Neuron (in vitro differentiated cells): Measurements from ENCODE around the gene MX2.
"Not testable (repeated sequence)": the region's sequence is repeated elsewhere in the genome, so short reads cannot be mapped to it uniquely, and the experiment has no call there.

Experiments used
- H2AFZ ChIP-seq: one replicate; pipeline ENCODE4 v1.6.1; 2013; ENCODE audit warnings: low read depth, mild to moderate bottlenecking, inconsistent platforms, low read length, moderate library complexity
- H3K27me3 ChIP-seq: one replicate; pipeline ENCODE4 v1.6.1; 2013; ENCODE audit warnings: low read length; ENCODE audit not compliant: insufficient read depth
- H3K36me3 ChIP-seq: one replicate; pipeline ENCODE4 v1.6.1; 2013; ENCODE audit warnings: low read length; ENCODE audit not compliant: insufficient read depth
- H3K4me1 ChIP-seq: one replicate; pipeline ENCODE4 v1.6.1; 2013; ENCODE audit warnings: low read length; ENCODE audit not compliant: insufficient read depth
- H3K4me3 ChIP-seq: 2 replicates; pipeline ENCODE4 v1.5.1; 2013; ENCODE audit warnings: mild to moderate bottlenecking, low read length, moderate library complexity
- H3K9me3 ChIP-seq: one replicate; pipeline ENCODE4 v1.6.1; 2013; ENCODE audit warnings: low read length

The MX2 gene

DNA sequence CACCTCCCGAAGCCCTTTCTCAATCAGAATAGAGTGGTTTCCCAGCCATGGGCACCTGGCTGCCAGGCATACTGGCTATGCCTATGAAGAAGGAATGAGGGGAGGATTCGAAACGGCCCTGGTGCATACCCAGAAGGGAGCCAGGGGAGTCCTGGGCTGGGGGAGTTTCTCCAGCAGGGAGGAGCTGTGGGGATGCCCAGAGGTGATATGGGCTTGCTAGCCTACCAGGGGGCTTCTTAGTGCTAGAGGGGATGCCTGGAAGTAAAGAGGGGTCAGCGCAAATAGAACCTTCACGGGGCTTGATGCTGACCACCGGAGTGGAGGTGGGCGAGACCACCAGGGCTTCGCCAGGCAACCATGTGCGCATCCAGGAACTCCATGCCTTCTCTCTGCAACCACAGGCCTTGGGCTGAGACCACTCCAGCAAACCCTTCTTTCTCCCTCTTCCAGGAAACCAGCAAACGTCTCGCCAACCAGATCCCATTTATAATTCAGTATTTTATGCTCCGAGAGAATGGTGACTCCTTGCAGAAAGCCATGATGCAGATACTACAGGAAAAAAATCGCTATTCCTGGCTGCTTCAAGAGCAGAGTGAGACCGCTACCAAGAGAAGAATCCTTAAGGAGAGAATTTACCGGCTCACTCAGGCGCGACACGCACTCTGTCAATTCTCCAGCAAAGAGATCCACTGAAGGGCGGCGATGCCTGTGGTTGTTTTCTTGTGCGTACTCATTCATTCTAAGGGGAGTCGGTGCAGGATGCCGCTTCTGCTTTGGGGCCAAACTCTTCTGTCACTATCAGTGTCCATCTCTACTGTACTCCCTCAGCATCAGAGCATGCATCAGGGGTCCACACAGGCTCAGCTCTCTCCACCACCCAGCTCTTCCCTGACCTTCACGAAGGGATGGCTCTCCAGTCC, 46.0 kb downstream of the MX2 start:
- H2AFZ ChIP-seq = no peak overlapping the region
- H3K9me3 ChIP-seq = no peaks in the 10 kb centered on the region
- H3K4me3 ChIP-seq = no peak overlapping the region
- no peaks in the 10 kb centered on the region for H3K27me3 ChIP-seq
- H3K36me3 ChIP-seq = no peaks in the 10 kb centered on the region
- H3K4me1 ChIP-seq = no peaks in the 10 kb centered on the region

- H3K9me3 ChIP-seq = no peaks in the 10 kb centered on the region
- no peak overlapping the region for H2AFZ ChIP-seq
- no peaks in the 10 kb centered on the region for H3K4me1 ChIP-seq
- H3K4me3 ChIP-seq = no peak overlapping the region
- no peaks in the 10 kb centered on the region for H3K27me3 ChIP-seq
- H3K36me3 ChIP-seq = no peaks in the 10 kb centered on the region
Measured at GRCh38 chr21:41410361-41410760, 48.5 kb downstream of the MX2 start.

DNA sequence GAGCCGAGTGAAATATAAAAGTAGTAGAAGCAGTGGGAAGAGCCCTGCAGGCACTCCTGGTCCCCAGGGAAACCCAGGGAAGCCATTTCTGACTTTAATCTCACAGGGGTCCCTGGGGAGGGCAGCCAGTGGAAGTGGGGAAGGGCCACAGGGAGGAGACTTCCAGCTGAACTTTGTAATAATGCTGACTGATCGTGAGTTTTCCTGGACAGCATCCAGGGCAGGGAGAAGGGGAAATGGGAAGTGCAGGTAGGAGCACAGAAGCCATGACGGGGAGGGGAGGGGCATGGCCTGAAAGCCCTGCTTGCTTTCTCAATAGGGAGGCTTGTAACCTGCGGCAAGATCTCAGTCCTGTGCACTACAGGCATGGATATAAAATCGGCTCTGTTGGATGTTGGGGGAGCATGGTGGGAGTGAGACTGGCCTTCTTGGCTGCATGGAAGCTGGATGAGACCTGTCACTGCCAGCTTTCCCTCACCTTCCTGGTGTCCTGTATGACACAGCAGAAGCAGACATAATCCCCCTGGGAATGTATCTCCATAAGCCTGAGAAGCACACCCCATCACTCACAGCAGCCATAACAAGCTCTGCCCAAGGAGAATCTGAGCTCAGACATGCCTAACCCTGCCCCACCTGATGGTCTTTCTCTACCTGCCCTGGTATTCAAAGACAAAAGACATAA, 49.1 kb downstream of the MX2 start:
- Histone ChIP-seq H3K36me3 (no peaks in the 10 kb centered on the region), H3K9me3 (no peaks in the 10 kb centered on the region), H3K4me3 (no peak overlapping the region), H3K4me1 (no peaks in the 10 kb centered on the region), H3K27me3 (no peaks in the 10 kb centered on the region), H2AFZ (no peak overlapping the region)

DNA sequence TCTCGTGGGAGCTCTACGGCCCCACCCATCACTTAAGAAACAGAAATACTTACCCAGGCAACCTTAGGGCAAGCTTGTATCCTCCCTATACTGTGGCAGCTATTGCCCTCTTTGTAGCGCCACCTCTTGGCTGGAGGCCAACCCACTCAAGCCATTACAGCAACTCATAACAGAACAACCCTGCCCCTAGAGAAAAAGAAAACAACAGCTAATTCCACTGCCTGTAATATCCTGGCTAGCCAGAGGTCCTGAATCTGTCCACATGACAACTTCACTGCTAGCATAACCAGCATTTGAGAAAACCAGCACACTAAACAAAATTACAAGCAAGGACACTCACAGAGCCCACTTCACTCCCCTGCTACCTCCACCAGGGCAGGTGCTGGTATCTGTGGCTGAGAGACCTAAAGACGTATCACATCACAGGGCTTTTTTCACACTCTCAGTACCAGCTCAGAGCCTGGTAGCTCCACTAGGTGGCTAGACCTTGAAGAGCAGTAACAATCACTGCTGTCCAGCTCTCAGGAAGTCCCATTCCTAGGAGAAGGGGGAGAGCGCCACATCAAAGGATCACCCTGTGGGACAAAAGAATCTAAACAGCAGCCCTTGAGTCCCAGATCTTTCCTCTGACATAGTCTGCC, 49.7 kb downstream of the MX2 start:
- H2AFZ ChIP-seq = no peak overlapping the region
- no peaks in the 10 kb centered on the region for H3K4me1 ChIP-seq
- H3K36me3 ChIP-seq = no peaks in the 10 kb centered on the region
- H3K4me3 ChIP-seq = no peak overlapping the region
- H3K9me3 ChIP-seq = no peaks in the 10 kb centered on the region
- H3K27me3 ChIP-seq = no peaks in the 10 kb centered on the region

DNA sequence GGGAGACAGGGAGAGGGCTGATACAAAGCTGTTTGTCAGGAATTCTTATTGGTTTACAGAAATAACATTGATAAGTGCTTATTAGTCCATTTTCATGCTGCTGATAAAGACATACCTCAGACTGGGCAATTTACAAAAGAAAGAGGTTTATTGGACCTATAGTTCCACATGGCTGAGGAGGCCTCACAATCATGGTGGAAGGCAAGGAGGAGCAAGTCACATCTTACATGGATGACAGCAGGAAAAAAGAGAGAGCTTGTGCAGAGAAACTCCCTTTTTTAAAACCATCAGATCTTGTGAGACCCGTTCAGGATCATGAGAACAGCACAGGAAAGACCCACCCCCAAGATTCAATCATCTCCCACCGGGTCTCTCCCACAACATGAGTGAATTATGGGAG, 55.7 kb downstream of the MX2 start:
- H3K9me3 ChIP-seq, H3K4me1 ChIP-seq, H3K36me3 ChIP-seq, H2AFZ ChIP-seq, H3K27me3 ChIP-seq, H3K4me3 ChIP-seq: not testable (repeated sequence)

DNA sequence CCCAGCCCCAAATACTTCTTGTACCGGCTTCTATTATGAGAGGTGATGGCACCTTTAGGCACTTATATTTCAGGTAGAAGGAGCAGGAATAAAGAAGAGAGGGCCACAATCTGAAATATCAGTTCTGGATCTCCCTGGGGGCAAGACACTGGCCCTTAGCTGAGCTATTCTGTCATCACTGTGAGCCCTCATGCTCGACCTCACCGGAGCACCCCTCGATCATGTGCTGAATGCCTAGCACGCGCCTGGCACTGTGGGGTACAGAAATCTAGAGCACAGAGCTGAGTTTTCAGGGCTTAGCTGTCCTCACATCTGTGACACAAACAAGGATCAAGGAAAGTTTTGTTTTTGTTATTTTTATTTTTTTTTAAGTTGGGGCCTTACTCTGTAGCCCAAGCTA, 56.6 kb downstream of the MX2 start:
- Histone ChIP-seq H2AFZ (no peak overlapping the region), H3K27me3 (no peaks in the 10 kb centered on the region), H3K4me1 (no peaks in the 10 kb centered on the region), H3K9me3 (no peaks in the 10 kb centered on the region), H3K4me3 (no peak overlapping the region), H3K36me3 (no peaks in the 10 kb centered on the region)

DNA sequence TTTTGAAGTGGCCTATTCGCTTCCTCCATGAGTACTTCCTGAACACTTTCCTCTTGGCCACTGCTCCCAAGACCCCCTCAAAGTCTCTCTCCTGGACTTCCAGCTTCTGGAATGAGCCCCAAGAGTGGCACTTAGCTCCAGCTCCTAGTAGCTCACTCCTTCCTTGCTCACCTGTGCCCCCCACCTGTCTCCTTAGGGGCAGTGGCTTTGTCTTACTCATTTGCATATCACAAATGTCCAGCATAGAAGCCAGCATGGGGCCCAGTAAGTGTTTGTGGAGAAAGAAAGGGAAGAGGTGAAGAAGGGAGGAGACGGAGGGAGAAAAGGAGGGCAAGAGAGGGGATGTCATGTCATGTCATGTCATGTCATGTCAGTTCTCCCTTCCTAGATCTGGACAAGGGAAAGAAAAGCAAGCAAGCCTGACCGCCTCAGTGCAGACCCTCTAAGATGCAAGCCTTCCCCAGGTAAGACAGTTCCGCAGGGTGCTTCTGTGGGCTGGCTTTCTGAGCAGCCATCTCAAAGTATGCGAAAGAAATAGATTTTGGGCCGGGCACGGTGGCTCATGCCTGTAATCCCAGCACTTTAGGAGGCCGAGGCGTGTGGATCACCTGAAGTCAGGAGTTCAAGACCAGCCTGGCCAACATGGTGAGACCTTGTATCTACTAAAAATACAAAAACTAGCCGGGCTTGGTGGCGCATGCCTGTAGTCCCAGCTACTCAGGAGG, 57.3 kb downstream of the MX2 start:
- no peak overlapping the region for H2AFZ ChIP-seq
- no peak overlapping the region for H3K4me3 ChIP-seq
- H3K9me3 ChIP-seq = no peaks in the 10 kb centered on the region
- no peaks in the 10 kb centered on the region for H3K27me3 ChIP-seq
- no peaks in the 10 kb centered on the region for H3K4me1 ChIP-seq
- no peaks in the 10 kb centered on the region for H3K36me3 ChIP-seq

DNA sequence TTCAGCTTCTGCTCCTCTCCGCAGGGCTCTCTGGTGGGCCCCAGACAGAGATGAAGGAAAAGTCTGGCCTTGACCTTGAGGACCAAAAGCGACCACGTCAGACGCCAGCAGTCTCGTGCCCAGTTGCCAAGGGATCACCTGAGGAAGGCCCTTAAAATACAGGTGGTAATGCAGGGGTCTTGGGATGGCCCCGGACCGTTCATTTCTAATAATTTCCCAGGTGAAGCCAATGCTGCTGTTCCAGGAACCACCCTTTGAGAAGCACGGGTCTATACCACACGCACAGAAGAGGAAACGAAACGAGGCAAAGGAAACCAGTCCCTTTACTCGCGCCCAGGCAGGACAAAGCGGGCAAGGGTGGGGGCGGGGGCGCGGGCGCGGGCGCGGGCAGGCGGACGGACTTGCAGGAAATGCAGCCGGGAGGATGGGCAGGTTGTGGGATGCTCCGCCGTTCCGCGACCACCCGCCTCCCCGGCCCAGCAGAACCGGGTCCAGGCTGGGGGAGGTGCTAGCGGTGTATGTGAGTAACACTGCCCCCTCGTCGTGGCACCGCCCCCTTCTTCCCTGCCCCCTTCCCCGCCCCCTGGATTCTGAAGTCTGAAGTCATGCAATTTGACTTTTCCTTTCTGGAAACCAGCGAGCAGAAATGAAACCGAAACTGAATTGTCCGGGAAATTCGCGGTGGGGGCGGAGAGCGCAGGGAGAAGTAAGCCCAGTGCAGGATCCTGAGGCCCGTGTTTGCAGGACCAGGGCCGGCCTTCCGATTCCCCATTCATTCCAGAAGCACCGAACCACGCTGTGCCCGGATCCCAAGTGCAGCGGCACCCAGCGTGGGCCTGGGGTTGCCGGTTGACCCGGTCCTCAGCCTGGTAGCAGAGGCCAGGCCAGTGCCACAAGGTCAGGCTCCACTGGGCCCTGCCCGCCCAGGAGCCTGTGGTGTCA, 58.4 kb downstream of the MX2 start:
- H2AFZ ChIP-seq = peak overlapping the region; percentile 83
- H3K4me1 ChIP-seq = no peaks in the 10 kb centered on the region
- H3K27me3 ChIP-seq = no peaks in the 10 kb centered on the region
- H3K4me3 ChIP-seq = peak overlapping the region; percentile 52
- no peaks in the 10 kb centered on the region for H3K9me3 ChIP-seq
- no peaks in the 10 kb centered on the region for H3K36me3 ChIP-seq

DNA sequence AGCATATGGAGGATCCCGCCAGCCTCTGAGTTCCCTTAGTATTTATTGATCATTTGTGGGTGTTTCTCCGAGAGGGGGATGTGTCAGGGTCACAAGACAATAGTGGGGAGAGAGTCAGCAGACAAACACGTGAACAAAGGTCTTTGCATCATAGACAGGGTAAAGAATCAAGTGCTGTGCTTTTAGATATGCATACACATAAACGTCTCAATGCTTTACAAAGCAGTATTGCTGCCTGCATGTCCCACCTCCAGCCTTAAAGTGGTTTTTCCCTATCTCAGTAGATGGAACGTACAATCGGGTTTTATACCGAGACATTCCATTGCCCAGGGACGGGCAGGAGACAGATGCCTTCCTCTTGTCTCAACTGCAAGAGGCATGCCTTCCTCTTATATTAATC, 59.2 kb downstream of the MX2 start:
- not testable (repeated sequence) for H3K36me3 ChIP-seq, H3K27me3 ChIP-seq, H3K4me3 ChIP-seq, H3K4me1 ChIP-seq, H3K9me3 ChIP-seq
- H2AFZ ChIP-seq = peak overlapping the region; percentile 83

DNA sequence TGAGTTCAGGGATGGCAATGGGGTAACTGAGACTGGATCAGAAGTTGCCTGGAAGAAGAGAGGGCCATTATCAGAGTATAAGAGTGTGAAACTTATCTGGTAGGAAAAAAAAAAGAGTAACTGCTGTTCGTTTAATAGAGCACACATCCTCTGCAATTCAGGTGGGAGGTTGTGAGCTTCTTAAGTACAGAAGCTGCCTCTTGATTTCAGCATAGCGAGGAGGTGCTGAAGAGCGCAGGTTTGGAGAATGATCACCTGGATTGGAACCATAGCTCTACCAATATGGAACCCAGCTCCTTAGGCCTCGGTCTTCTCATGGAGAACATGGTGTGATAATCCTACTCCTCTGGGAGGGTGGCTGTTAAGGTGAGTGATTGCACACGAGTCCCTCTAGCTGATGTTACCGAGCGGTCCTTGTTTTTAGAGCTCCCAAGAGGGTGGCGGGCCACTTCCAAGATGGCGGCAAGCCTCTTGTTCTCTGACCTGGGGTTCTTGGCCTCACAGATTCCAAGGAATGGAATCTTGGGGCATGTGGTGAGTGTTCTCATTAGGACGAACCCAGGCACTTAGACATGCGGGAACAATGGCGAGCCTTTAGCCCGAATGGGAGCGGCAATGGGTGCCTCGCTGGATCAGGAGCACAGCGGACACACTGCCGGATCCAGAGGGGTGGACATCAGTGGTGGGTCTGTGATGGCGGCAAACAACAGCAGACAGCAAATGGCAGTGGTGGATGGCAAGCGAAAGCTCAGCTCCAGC, 60.9 kb downstream of the MX2 start:
- no peaks in the 10 kb centered on the region for H3K36me3 ChIP-seq
- H3K27me3 ChIP-seq = peaks cover 10% of the 10 kb centered on the region
- H3K4me3 ChIP-seq = no peak overlapping the region
- no peaks in the 10 kb centered on the region for H3K9me3 ChIP-seq
- H2AFZ ChIP-seq = no peak overlapping the region
- no peaks in the 10 kb centered on the region for H3K4me1 ChIP-seq

DNA sequence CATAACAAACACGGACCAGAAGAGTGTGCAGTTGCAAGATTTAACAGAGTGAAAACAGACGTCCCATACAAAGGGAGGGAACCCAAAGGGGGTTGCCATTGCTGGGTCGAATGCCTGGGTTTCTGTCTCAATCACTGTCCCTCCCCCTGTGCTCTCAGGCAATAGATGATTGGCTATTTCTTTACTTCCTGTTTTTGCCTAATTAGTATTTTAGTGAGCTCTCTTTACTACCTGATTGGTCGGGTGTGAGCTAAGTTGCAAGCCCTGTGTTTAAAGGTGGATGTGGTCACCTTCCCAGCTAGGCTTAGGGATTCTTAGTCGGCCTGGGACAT, 61.4 kb downstream of the MX2 start:
- H3K4me1 ChIP-seq, H3K4me3 ChIP-seq, H2AFZ ChIP-seq, H3K27me3 ChIP-seq, H3K9me3 ChIP-seq, H3K36me3 ChIP-seq: not testable (repeated sequence)

DNA sequence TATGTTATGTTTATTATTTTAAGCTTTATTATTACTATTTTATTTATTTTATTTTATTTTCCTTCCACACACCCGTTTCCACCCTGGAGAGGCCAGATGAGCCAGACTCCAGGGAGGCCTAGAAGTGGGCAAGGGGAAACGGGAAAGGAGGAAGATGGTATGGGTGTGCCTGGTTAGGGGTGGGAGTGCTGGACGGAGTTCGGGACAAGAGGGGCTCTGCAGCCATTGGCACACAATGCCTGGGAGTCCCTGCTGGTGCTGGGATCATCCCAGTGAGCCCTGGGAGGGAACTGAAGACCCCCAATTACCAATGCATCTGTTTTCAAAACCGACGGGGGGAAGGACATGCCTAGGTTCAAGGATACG, 63.7 kb downstream of the MX2 start:
- H2AFZ ChIP-seq = no peak overlapping the region
- H3K36me3 ChIP-seq = no peaks in the 10 kb centered on the region
- H3K9me3 ChIP-seq = no peaks in the 10 kb centered on the region
- no peak overlapping the region for H3K4me3 ChIP-seq
- peaks cover 10% of the 10 kb centered on the region for H3K27me3 ChIP-seq
- H3K4me1 ChIP-seq = no peaks in the 10 kb centered on the region
